HG03066 (cell line): Measurements from ENCODE around the gene PHF13.

Experiments used
- ATAC-seq: cut with Tn5 transposase; IDR thresholded peaks from one replicate; pipeline ENCODE4 v1.9.1; 2021; ENCODE audit warnings: low read depth; ENCODE audit not compliant: unreplicated experiment

Gene PHF13

GRCh38 chr1:6601049-6601922 lies 12.2 kb upstream of the PHF13 start:
- no peak for ATAC-seq

- peak; percentile 22 for ATAC-seq
These were observed 11.4 kb upstream of the PHF13 start for GRCh38 chr1:6601923-6602668.

GRCh38 chr1:6602669-6603237 lies 10.8 kb upstream of the PHF13 start, which contains the start of gene KLHL21:
TSS of gene KLHL21 (minus strand) at chr1:6602869. CDS start at chr1:6602817, 52 bp downstream.
- peak; percentile 42 for ATAC-seq

GRCh38 chr1:6603238-6603914 lies 10.2 kb upstream of the PHF13 start:
- ATAC-seq, result peak; percentile 31

- no peak for ATAC-seq
These were observed 9.5 kb upstream of the PHF13 start for GRCh38 chr1:6603915-6604558.

- peak; percentile 36 for ATAC-seq
These were observed 730 bp upstream of the PHF13 start for GRCh38 chr1:6612641-6613360.

- no peak for ATAC-seq
These were observed 743 bp downstream of the PHF13 start for GRCh38 chr1:6614019-6614928.

GRCh38 chr1:6614929-6615785 lies 1.6 kb downstream of the PHF13 start:
- ATAC-seq, result no peak

GRCh38 chr1:6619045-6619444 lies 5.5 kb downstream of the PHF13 start:
- no peak for ATAC-seq

GRCh38 chr1:6621429-6622391 lies 8.2 kb downstream of the PHF13 start:
- no peak for ATAC-seq

- ATAC-seq, result no peak
These were observed 9.0 kb downstream of the PHF13 start for GRCh38 chr1:6622396-6623152.

GRCh38 chr1:6623269-6623965 lies 9.9 kb downstream of the PHF13 start:
- no peak for ATAC-seq

GRCh38 chr1:6624710-6625583 lies 11.4 kb downstream of the PHF13 start, which contains the start of gene THAP3:
TSS of gene THAP3 (plus strand) at chr1:6624868. CDS start at chr1:6625219, 351 bp downstream.
- peak; percentile 84 for ATAC-seq

- ATAC-seq, result peak; percentile 43
These were observed 12.1 kb downstream of the PHF13 start for GRCh38 chr1:6625584-6626149.
